Measurements from ENCODE around the gene ZNF200. TPM values are rescaled to one million over a fixed set of nuclear protein-coding genes. Genes with fewer than 3 reads are reported as not detected.

The ZNF200 gene
- total and polyA plus RNA-seq, 2 of the 13 experiments (the other 11 are each of a cell fraction or from before 2014, with no cell fraction given) = 3.5 to 16.5 TPM

- peak; percentile 14; the same call in 1 of the 2 replicates for TF ChIP-seq ZNF800 (CRISPR knock-in tag; IDR thresholded peaks at IDR 0.05)
- no peak for TF ChIP-seq RARG (CRISPR knock-in tag; IDR thresholded peaks at IDR 0.05; ENCODE audit: low read depth)
- TF ChIP-seq ZFAT (CRISPR knock-in tag; conservative IDR thresholded peaks at IDR 0.05) = no peak
- TF ChIP-seq PHF8 (CRISPR knock-in tag; IDR thresholded peaks at IDR 0.05) = no peak
- TF ChIP-seq ZNF782 (CRISPR knock-in tag; IDR thresholded peaks at IDR 0.05; ENCODE audit: borderline replicate concordance) = no peak
- no peak for TF ChIP-seq SRSF4 (IDR thresholded peaks at IDR 0.05; ENCODE audit: low read depth, low read length, poor library complexity, severe bottlenecking)
- TF ChIP-seq HNRNPK (IDR thresholded peaks at IDR 0.05; ENCODE audit: low read depth, low read length, poor library complexity, severe bottlenecking) = no peak
- TF ChIP-seq PLSCR1 (CRISPR knock-in tag; IDR thresholded peaks at IDR 0.05; ENCODE audit: borderline replicate concordance) = no peak
- TF ChIP-seq, protein P1, sequence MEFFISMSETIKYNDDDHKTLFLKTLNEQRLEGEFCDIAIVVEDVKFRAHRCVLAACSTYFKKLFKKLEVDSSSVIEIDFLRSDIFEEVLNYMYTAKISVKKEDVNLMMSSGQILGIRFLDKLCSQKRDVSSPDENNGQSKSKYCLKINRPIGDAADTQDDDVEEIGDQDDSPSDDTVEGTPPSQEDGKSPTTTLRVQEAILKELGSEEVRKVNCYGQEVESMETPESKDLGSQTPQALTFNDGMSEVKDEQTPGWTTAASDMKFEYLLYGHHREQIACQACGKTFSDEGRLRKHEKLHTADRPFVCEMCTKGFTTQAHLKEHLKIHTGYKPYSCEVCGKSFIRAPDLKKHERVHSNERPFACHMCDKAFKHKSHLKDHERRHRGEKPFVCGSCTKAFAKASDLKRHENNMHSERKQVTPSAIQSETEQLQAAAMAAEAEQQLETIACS (CRISPR knock-in tag; IDR thresholded peaks at IDR 0.05) = no peak
- 0 out of 2 replicates have a peak, but pooled peaks have one; percentile 23 for TF ChIP-seq SRY (CRISPR knock-in tag; IDR thresholded peaks at IDR 0.05)
- TF ChIP-seq HNRNPH1 (optimal IDR thresholded peaks at IDR 0.05; ENCODE audit: low read depth, low read length) = no peak
- no peak for TF ChIP-seq HOXD1 (CRISPR knock-in tag; IDR thresholded peaks at IDR 0.05)
- no peak for TF ChIP-seq GABPA (IDR thresholded peaks at IDR 0.05; ENCODE audit: low read depth, low read length)
- TF ChIP-seq GABPA (CRISPR knock-in tag; IDR thresholded peaks at IDR 0.05; ENCODE audit: low read depth) = no peak
- TF ChIP-seq RBAK (CRISPR knock-in tag; IDR thresholded peaks at IDR 0.05) = no peak
- TF ChIP-seq YY1 (IDR thresholded peaks at IDR 0.05; ENCODE audit: insufficient read depth, insufficient replicate concordance, low read depth, low read length) = no peak
- TF ChIP-seq, protein P2, sequence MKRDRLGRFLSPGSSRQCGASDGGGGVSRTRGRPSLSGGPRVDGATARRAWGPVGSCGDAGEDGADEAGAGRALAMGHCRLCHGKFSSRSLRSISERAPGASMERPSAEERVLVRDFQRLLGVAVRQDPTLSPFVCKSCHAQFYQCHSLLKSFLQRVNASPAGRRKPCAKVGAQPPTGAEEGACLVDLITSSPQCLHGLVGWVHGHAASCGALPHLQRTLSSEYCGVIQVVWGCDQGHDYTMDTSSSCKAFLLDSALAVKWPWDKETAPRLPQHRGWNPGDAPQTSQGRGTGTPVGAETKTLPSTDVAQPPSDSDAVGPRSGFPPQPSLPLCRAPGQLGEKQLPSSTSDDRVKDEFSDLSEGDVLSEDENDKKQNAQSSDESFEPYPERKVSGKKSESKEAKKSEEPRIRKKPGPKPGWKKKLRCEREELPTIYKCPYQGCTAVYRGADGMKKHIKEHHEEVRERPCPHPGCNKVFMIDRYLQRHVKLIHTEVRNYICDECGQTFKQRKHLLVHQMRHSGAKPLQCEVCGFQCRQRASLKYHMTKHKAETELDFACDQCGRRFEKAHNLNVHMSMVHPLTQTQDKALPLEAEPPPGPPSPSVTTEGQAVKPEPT (CRISPR knock-in tag; IDR thresholded peaks at IDR 0.05; ENCODE audit: low read depth) = no peak
- TF ChIP-seq ZNF644 (CRISPR knock-in tag; IDR thresholded peaks at IDR 0.05; ENCODE audit: low read depth) = no peak
- TF ChIP-seq ZNF724P (CRISPR knock-in tag; IDR thresholded peaks at IDR 0.05; ENCODE audit: borderline replicate concordance) = no peak
- no peak for TF ChIP-seq PAWR (CRISPR knock-in tag; IDR thresholded peaks at IDR 0.05; ENCODE audit: borderline replicate concordance)
- TF ChIP-seq NR2C2 (CRISPR knock-in tag; IDR thresholded peaks at IDR 0.05; ENCODE audit: borderline replicate concordance) = no peak
- no peak for TF ChIP-seq NR1H2 (CRISPR knock-in tag; IDR thresholded peaks at IDR 0.05; ENCODE audit: borderline replicate concordance, low read depth)
- TF ChIP-seq KDM2A (CRISPR knock-in tag; IDR thresholded peaks at IDR 0.05; ENCODE audit: borderline replicate concordance, low read depth) = no peak; the same call in 1 of the 2 replicates
- no peak for TF ChIP-seq ZNF790 (CRISPR knock-in tag; IDR thresholded peaks at IDR 0.05; ENCODE audit: borderline replicate concordance)
Measured at GRCh38 chr16:3188925-3189825, 45.8 kb downstream of the ZNF200 start (continued).

All from HepG2 (cell line).